Neural progenitor cell (in vitro differentiated cells): ENCODE results near the gene IP6K1. TPM values are rescaled to one million over a fixed set of nuclear protein-coding genes. Genes with fewer than 3 reads are reported as not detected.
"Not testable (repeated sequence)": the region's sequence is repeated elsewhere in the genome, so short reads cannot be mapped to it uniquely, and the experiment has no call there.

Experiments used
- DNase-seq: peaks from one replicate; pipeline ENCODE4 v3.0.0-alpha.2; 2016; ENCODE audit warnings: low spot score
- H2AFZ ChIP-seq: fragments of 200-600 bp; sonication (generic); replicated peaks from 2 replicates; pipeline ENCODE4 v1.6.1; 2016; ENCODE audit warnings: antibody characterized with exemption
- H3F3A ChIP-seq: fragments of 200-600 bp; sonication (generic); 2 replicates; pipeline ENCODE4 v1.6.1; 2016; ENCODE audit warnings: antibody characterized with exemption, low read depth
- H3K27ac ChIP-seq: fragments of 200-600 bp; sonication (generic); 2 replicates; pipeline ENCODE4 v1.5.1; 2016; ENCODE audit warnings: mild to moderate bottlenecking
- H3K27me3 ChIP-seq: fragments of 200-600 bp; sonication (generic); 2 replicates; pipeline ENCODE4 v1.6.1; 2016; ENCODE audit warnings: mild to moderate bottlenecking, moderate library complexity
- H3K36me3 ChIP-seq: fragments of 200-600 bp; sonication (generic); 2 replicates; pipeline ENCODE4 v1.5.1; 2016
- H3K4me1 ChIP-seq: fragments of 200-600 bp; sonication (generic); 2 replicates; pipeline ENCODE4 v1.6.1; 2016; ENCODE audit warnings: mixed run types
- H3K4me2 ChIP-seq: fragments of 200-600 bp; sonication (generic); 2 replicates; pipeline ENCODE4 v1.6.1; 2016
- H3K4me3 ChIP-seq: fragments of 200-600 bp; sonication (generic); 2 replicates; pipeline ENCODE4 v1.5.1; 2016
- H3K79me2 ChIP-seq: fragments of 200-600 bp; sonication (generic); 2 replicates; pipeline ENCODE4 v1.6.1; 2016; ENCODE audit warnings: low read depth
- H3K9ac ChIP-seq: fragments of 200-600 bp; sonication (generic); 2 replicates; pipeline ENCODE4 v1.6.1; 2016
- H3K9me3 ChIP-seq: fragments of 200-600 bp; sonication (generic); 2 replicates; pipeline ENCODE4 v1.5.1; 2016; ENCODE audit warnings: low read depth
- H4K20me1 ChIP-seq: fragments of 200-600 bp; sonication (generic); 2 replicates; pipeline ENCODE4 v1.6.1; 2016; ENCODE audit warnings: low read depth
- H3K27ac Mint-ChIP-seq: 3 replicates; pipeline ENCODE4 v1.8.0; 2021; ENCODE audit warnings: mixed read lengths
- H3K27me3 Mint-ChIP-seq: 2 replicates; pipeline ENCODE4 v1.8.0; 2022; ENCODE audit warnings: low read depth, mild to moderate bottlenecking, inconsistent platforms, moderate library complexity, mixed read lengths; ENCODE audit not compliant: insufficient read depth
- H3K36me3 Mint-ChIP-seq: 3 replicates; pipeline ENCODE4 v1.8.0; 2021; ENCODE audit warnings: mixed read lengths
- H3K4me1 Mint-ChIP-seq: 3 replicates; pipeline ENCODE4 v1.8.0; 2021; ENCODE audit warnings: mixed read lengths
- H3K4me3 Mint-ChIP-seq: 3 replicates; pipeline ENCODE4 v1.8.0; 2021; ENCODE audit warnings: mild to moderate bottlenecking, moderate library complexity, mixed read lengths
- H3K9me3 Mint-ChIP-seq: 3 replicates; pipeline ENCODE4 v1.8.0; 2020; ENCODE audit warnings: mixed read lengths
- CTCF ChIP-seq: fragments of 200-600 bp; sonication (generic); IDR thresholded peaks from 2 replicates; pipeline ENCODE4 v1.5.1; 2017; ENCODE audit warnings: antibody characterized with exemption, mild to moderate bottlenecking
- EZH2 ChIP-seq: fragments of 200-600 bp; sonication (generic); IDR thresholded peaks from 2 replicates; pipeline ENCODE4 v1.6.1; 2017; ENCODE audit warnings: antibody characterized with exemption, mild to moderate bottlenecking, moderate library complexity
- EZH2phosphoT487 ChIP-seq: fragments of 200-600 bp; sonication (generic); IDR thresholded peaks from 2 replicates; pipeline ENCODE4 v1.6.1; 2017; ENCODE audit warnings: antibody characterized with exemption
- total RNA-seq: library from RNA; depleted of rRNA; stranded (reverse); fragments of >200 nt; gene quantifications from 2 replicates; pipeline ENCODE4 v1.2.3, GENCODE V29; 2015; ENCODE audit warnings: low replicate concordance

IP6K1 gene
- total RNA-seq, 1 donor from 2014 or later = 26.3 TPM

GRCh38 chr3:49750056-49750455, 36.3 kb downstream of the IP6K1 start:
- peaks cover 6% of the 10 kb centered on the region for H3K36me3 ChIP-seq
- TF ChIP-seq EZH2 (no peak), CTCF (no peak), EZH2phosphoT487 (no peak)
- Mint-ChIP-seq H3K4me1 (peaks cover 9% of the 10 kb centered on the region), H3K9me3 (no peaks in the 10 kb centered on the region), H3K4me3 (no peak overlapping the region), H3K27me3 (no peaks in the 10 kb centered on the region), H3K27ac (peak overlapping the region; percentile 75), H3K36me3 (peaks cover 18% of the 10 kb centered on the region)
- H4K20me1 ChIP-seq = peaks cover 68% of the 10 kb centered on the region
- no peaks in the 10 kb centered on the region for H3K27me3 ChIP-seq
- H2AFZ ChIP-seq = no peak overlapping the region
- no peak overlapping the region for H3K4me2 ChIP-seq
- H3K9ac ChIP-seq = no peak overlapping the region
- H3K4me3 ChIP-seq = no peak overlapping the region
- H3K79me2 ChIP-seq = peaks cover 98% of the 10 kb centered on the region
- DNase-seq = no peak
- no peaks in the 10 kb centered on the region for H3F3A ChIP-seq
- H3K9me3 ChIP-seq = no peaks in the 10 kb centered on the region
- H3K4me1 ChIP-seq = no peaks in the 10 kb centered on the region
- H3K27ac ChIP-seq = no peak overlapping the region

- Histone ChIP-seq H3K9ac (peak overlapping the region; percentile 20), H4K20me1 (peaks cover 63% of the 10 kb centered on the region), H3K79me2 (peaks cover 94% of the 10 kb centered on the region)
- not testable (repeated sequence) for H3K9me3 ChIP-seq, H3F3A ChIP-seq, H3K4me3 ChIP-seq, H3K4me2 ChIP-seq, H3K4me1 Mint-ChIP-seq, H3K9me3 Mint-ChIP-seq, H3K27ac ChIP-seq, H3K27ac Mint-ChIP-seq, H2AFZ ChIP-seq, H3K4me3 Mint-ChIP-seq, H3K27me3 Mint-ChIP-seq, H3K4me1 ChIP-seq, H3K36me3 ChIP-seq, H3K27me3 ChIP-seq, DNase-seq
- peaks cover 20% of the 10 kb centered on the region for H3K36me3 Mint-ChIP-seq
Observed at GRCh38 chr3:49748874-49749273, 37.5 kb downstream of the IP6K1 start.

- Histone ChIP-seq H3F3A (no peaks in the 10 kb centered on the region), H4K20me1 (peaks cover 60% of the 10 kb centered on the region), H2AFZ (no peak overlapping the region), H3K27me3 (no peaks in the 10 kb centered on the region), H3K4me2 (no peak overlapping the region), H3K79me2 (peaks cover 85% of the 10 kb centered on the region), H3K9me3 (no peaks in the 10 kb centered on the region), H3K27ac (no peak overlapping the region), H3K4me3 (no peak overlapping the region), H3K4me1 (no peaks in the 10 kb centered on the region), H3K36me3 (peaks cover 6% of the 10 kb centered on the region), H3K9ac (no peak overlapping the region)
- TF ChIP-seq EZH2phosphoT487 (no peak), EZH2 (no peak), CTCF (no peak)
- no peaks in the 10 kb centered on the region for H3K27me3 Mint-ChIP-seq
- H3K9me3 Mint-ChIP-seq = no peaks in the 10 kb centered on the region
- no peak overlapping the region for H3K4me3 Mint-ChIP-seq
- no peak overlapping the region for H3K27ac Mint-ChIP-seq
- H3K36me3 Mint-ChIP-seq = peaks cover 19% of the 10 kb centered on the region
- no peak for DNase-seq
- H3K4me1 Mint-ChIP-seq = peaks cover 9% of the 10 kb centered on the region
Observed at GRCh38 chr3:49747792-49748480, 38.4 kb downstream of the IP6K1 start.

- no peak overlapping the region for H3K4me2 ChIP-seq
- H3F3A ChIP-seq = peaks cover 5% of the 10 kb centered on the region
- peaks cover 72% of the 10 kb centered on the region for H3K79me2 ChIP-seq
- no peak overlapping the region for H3K27ac ChIP-seq
- TF ChIP-seq EZH2 (no peak), CTCF (no peak), EZH2phosphoT487 (no peak)
- H3K4me3 ChIP-seq = no peak overlapping the region
- no peak for DNase-seq
- no peaks in the 10 kb centered on the region for H3K4me1 ChIP-seq
- peaks cover 19% of the 10 kb centered on the region for H3K36me3 Mint-ChIP-seq
- no peaks in the 10 kb centered on the region for H3K27me3 ChIP-seq
- no peak overlapping the region for H3K9ac ChIP-seq
- H3K4me1 Mint-ChIP-seq = peaks cover 9% of the 10 kb centered on the region
- no peaks in the 10 kb centered on the region for H3K9me3 Mint-ChIP-seq
- H3K27ac Mint-ChIP-seq = no peak overlapping the region
- H3K4me3 Mint-ChIP-seq = no peak overlapping the region
- H3K9me3 ChIP-seq = no peaks in the 10 kb centered on the region
- H4K20me1 ChIP-seq = peaks cover 70% of the 10 kb centered on the region
- no peaks in the 10 kb centered on the region for H3K27me3 Mint-ChIP-seq
- H2AFZ ChIP-seq = no peak overlapping the region
- peaks cover 6% of the 10 kb centered on the region for H3K36me3 ChIP-seq
Observed at GRCh38 chr3:49745986-49746385, 40.4 kb downstream of the IP6K1 start.
